ENCODE measurements around the gene ACTBL2.

The ACTBL2 gene

GRCh38 chr5:57442080-57442839, 40.4 kb downstream of the ACTBL2 start:
- TF ChIP-seq CTCF (IDR thresholded peaks at IDR 0.05; ENCODE audit: control insufficient read depth, insufficient read depth, low read depth, low read length, missing control alignments) = no peak
- no peak overlapping the region for H3K4me3 ChIP-seq (ENCODE audit: control insufficient read depth, low read depth, low read length)
- DNase-seq (ENCODE audit: low read depth) = peak; percentile 97

GRCh38 chr5:57441557-57441956, 41.1 kb downstream of the ACTBL2 start:
- peak; percentile 96 for DNase-seq (ENCODE audit: low read depth)
- TF ChIP-seq CTCF (IDR thresholded peaks at IDR 0.05; ENCODE audit: control insufficient read depth, insufficient read depth, low read depth, low read length, missing control alignments) = no peak
- no peak overlapping the region for H3K4me3 ChIP-seq (ENCODE audit: control insufficient read depth, low read depth, low read length)

- no peak for TF ChIP-seq CTCF (IDR thresholded peaks at IDR 0.05; ENCODE audit: control insufficient read depth, insufficient read depth, low read depth, low read length, missing control alignments)
- H3K4me3 ChIP-seq (ENCODE audit: control insufficient read depth, low read depth, low read length) = no peak overlapping the region
- no peak for DNase-seq (ENCODE audit: low read depth)
These were observed 43.0 kb downstream of the ACTBL2 start for GRCh38 chr5:57439601-57440000.

- TF ChIP-seq CTCF (IDR thresholded peaks at IDR 0.05; ENCODE audit: control insufficient read depth, insufficient read depth, low read depth, low read length, missing control alignments) = no peak
- DNase-seq (ENCODE audit: low read depth) = no peak
- no peak overlapping the region for H3K4me3 ChIP-seq (ENCODE audit: control insufficient read depth, low read depth, low read length)
These were observed 44.4 kb downstream of the ACTBL2 start for GRCh38 chr5:57437976-57438805.

GRCh38 chr5:57436586-57436985, 46.0 kb downstream of the ACTBL2 start:
- H3K4me3 ChIP-seq (ENCODE audit: control insufficient read depth, low read depth, low read length) = no peak overlapping the region
- no peak for TF ChIP-seq CTCF (IDR thresholded peaks at IDR 0.05; ENCODE audit: control insufficient read depth, insufficient read depth, low read depth, low read length, missing control alignments)
- no peak for DNase-seq (ENCODE audit: low read depth)

- peak; percentile 93 for DNase-seq (ENCODE audit: low read depth)
These were observed 46.9 kb downstream of the ACTBL2 start for GRCh38 chr5:57435701-57436134.

More at GRCh38 chr5:57435701-57436134, 46.9 kb downstream of the ACTBL2 start:
- no peak overlapping the region for H3K4me3 ChIP-seq (ENCODE audit: control insufficient read depth, low read depth, low read length)
- no peak for TF ChIP-seq CTCF (IDR thresholded peaks at IDR 0.05; ENCODE audit: control insufficient read depth, insufficient read depth, low read depth, low read length, missing control alignments)
